ENCODE data around the gene EXOSC1.

The EXOSC1 gene

GRCh38 chr10:97451605-97452004 lies 5.8 kb upstream of the EXOSC1 start:
- CTCF ChIA-PET, result no interaction called here
- POLR2A ChIA-PET (ENCODE audit: low non-redundant PET), result no interaction called here
- TF ChIP-seq CTCF (conservative IDR thresholded peaks at IDR 0.05; ENCODE audit: low read depth), result no peak
- DNase-seq (ENCODE audit: low spot score), result no peak
- peak overlapping the region; percentile 8; the same call in 1 of the 2 replicates for H3K27ac ChIP-seq

GRCh38 chr10:97450828-97451227 lies 5.0 kb upstream of the EXOSC1 start:
- no peak for TF ChIP-seq CTCF (conservative IDR thresholded peaks at IDR 0.05; ENCODE audit: low read depth)
- CTCF ChIA-PET, result no interaction called here
- DNase-seq (ENCODE audit: low spot score), result no peak
- peak overlapping the region; percentile 43 for H3K27ac ChIP-seq
- POLR2A ChIA-PET (ENCODE audit: low non-redundant PET), result no interaction called here

GRCh38 chr10:97445357-97445721 lies 467 bp downstream of the EXOSC1 start:
- ChIA-PET POLR2A (ENCODE audit: low non-redundant PET) (no interaction called here), CTCF (interaction anchor here (0.7 kb wide), 1 partner anchor 11 kb away, joined by 4 read pairs; no protein-coding TSS in a partner anchor)
- no peak for TF ChIP-seq CTCF (conservative IDR thresholded peaks at IDR 0.05; ENCODE audit: low read depth)
- H3K27ac ChIP-seq, result peak overlapping the region; percentile 78
- DNase-seq (ENCODE audit: low spot score), result no peak

GRCh38 chr10:97444212-97444611 lies 1.6 kb downstream of the EXOSC1 start:
- POLR2A ChIA-PET (ENCODE audit: low non-redundant PET), result no interaction called here
- no peak for TF ChIP-seq CTCF (conservative IDR thresholded peaks at IDR 0.05; ENCODE audit: low read depth)
- CTCF ChIA-PET, result interaction anchor here (0.6 kb wide), 1 partner anchor 36 kb away, joined by 3 read pairs; no protein-coding TSS in a partner anchor
- DNase-seq (ENCODE audit: low spot score), result no peak
- no peak overlapping the region for H3K27ac ChIP-seq

GRCh38 chr10:97442277-97442676 lies 3.5 kb downstream of the EXOSC1 start:
- ChIA-PET POLR2A (ENCODE audit: low non-redundant PET) (no interaction called here), CTCF (interaction anchor here (0.6 kb wide), 1 partner anchor 61 kb away, joined by 3 read pairs; no protein-coding TSS in a partner anchor)
- no peak for DNase-seq (ENCODE audit: low spot score)
- no peak for TF ChIP-seq CTCF (conservative IDR thresholded peaks at IDR 0.05; ENCODE audit: low read depth)
- peak overlapping the region; percentile 27 for H3K27ac ChIP-seq

- no peak overlapping the region for H3K27ac ChIP-seq
- TF ChIP-seq CTCF (conservative IDR thresholded peaks at IDR 0.05; ENCODE audit: low read depth), result no peak
- ChIA-PET CTCF (interaction anchor here (1.2 kb wide), 1 partner anchor 28 kb away, joined by 3 read pairs; no protein-coding TSS in a partner anchor), POLR2A (ENCODE audit: low non-redundant PET) (no interaction called here)
- DNase-seq (ENCODE audit: low spot score), result no peak
Observed at GRCh38 chr10:97435211-97435610, 10.6 kb downstream of the EXOSC1 start.

Measured in RWPE1 (cell line).